RWPE1 (cell line): ENCODE measurements around the gene CCDC92.

Experiments used
- CTCF ChIA-PET: fragments of 350-600 bp; sonication (Branson Sonifier 250); formaldehyde crosslinking; extraction: SDS; loops from one replicate; lab custom pipeline; 2021; lab: Yijun Ruan, JAX
- POLR2A ChIA-PET: fragments of 400-600 bp; formaldehyde crosslinking; extraction: SDS; loops from one replicate; lab custom pipeline; 2020; ENCODE audit warnings: antibody characterized with exemption; ENCODE audit not compliant: low non-redundant PET; lab: Yijun Ruan, JAX
- DNase-seq: peaks from one replicate; pipeline ENCODE4 v3.0.0; 2012; ENCODE audit warnings: low spot score
- H3K27ac ChIP-seq: fragments of 450-650 bp; 2 replicates; pipeline ENCODE4 v1.5.1; 2017
- TF ChIP-seq, protein P1 (sequence below): fragments of 450-650 bp; conservative IDR thresholded peaks from 2 replicates; pipeline ENCODE4 v1.5.1; 2017; ENCODE audit warnings: low read depth, mild to moderate bottlenecking

CCDC92 gene

GRCh38 chr12:123937707-123938591 lies 34.7 kb downstream of the CCDC92 start:
- no peak for DNase-seq
- H3K27ac ChIP-seq: no peak overlapping the region
- CTCF ChIA-PET: no interaction called here
- POLR2A ChIA-PET: no interaction called here
- TF ChIP-seq, protein P1, sequence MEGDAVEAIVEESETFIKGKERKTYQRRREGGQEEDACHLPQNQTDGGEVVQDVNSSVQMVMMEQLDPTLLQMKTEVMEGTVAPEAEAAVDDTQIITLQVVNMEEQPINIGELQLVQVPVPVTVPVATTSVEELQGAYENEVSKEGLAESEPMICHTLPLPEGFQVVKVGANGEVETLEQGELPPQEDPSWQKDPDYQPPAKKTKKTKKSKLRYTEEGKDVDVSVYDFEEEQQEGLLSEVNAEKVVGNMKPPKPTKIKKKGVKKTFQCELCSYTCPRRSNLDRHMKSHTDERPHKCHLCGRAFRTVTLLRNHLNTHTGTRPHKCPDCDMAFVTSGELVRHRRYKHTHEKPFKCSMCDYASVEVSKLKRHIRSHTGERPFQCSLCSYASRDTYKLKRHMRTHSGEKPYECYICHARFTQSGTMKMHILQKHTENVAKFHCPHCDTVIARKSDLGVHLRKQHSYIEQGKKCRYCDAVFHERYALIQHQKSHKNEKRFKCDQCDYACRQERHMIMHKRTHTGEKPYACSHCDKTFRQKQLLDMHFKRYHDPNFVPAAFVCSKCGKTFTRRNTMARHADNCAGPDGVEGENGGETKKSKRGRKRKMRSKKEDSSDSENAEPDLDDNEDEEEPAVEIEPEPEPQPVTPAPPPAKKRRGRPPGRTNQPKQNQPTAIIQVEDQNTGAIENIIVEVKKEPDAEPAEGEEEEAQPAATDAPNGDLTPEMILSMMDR: no peak

DNA sequence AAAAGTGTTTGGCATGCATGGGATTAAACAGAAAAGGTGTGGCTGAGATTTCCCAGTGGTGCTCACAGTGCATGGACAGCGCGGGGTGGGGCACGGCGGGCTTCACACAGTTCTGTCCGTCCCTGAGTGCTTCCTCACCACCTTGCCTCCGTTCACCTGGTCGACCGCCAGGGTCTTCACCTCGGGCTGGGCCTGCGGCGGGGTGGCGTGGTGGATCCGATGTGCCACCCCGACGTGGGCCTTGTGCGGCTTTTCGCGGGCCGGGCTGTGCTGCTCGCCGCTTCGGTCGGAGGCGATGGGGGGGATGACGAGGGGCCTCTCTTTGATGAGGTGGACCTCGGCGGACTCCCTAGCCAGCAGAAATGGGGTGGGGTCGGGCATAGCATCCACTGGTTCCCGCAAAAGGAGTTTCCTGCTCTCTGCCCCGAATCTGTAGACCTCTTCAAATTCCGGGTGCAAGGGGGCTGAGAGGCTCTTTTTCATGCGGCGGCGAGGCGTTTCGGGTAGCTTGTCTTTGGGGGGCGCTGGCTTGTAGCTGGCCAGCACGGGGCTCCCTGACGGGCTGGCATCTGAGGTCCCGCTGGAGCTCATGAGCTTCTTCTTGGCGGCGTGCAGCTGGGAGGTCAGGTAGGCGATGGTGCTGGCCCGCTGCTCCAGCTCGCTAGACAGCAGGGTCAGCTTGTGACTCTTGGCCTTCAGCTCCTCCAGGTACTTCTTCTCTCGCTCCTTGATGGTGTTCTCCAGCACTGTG lies 35.5 kb downstream of the CCDC92 start:
- H3K27ac ChIP-seq: no peak overlapping the region
- CTCF ChIA-PET: no interaction called here
- TF ChIP-seq, protein P1: no peak
- DNase-seq: no peak
- POLR2A ChIA-PET: no interaction called here

- DNase-seq: no peak
- POLR2A ChIA-PET: no interaction called here
- CTCF ChIA-PET: no interaction called here
- no peak overlapping the region for H3K27ac ChIP-seq
- TF ChIP-seq, protein P1: no peak
Observed at GRCh38 chr12:123936471-123936870, 36.2 kb downstream of the CCDC92 start.

- no peak overlapping the region for H3K27ac ChIP-seq
- TF ChIP-seq, protein P1: no peak
- ChIA-PET CTCF (no interaction called here), POLR2A (no interaction called here)
- no peak for DNase-seq
Observed at GRCh38 chr12:123935956-123936355, 36.7 kb downstream of the CCDC92 start.

DNA sequence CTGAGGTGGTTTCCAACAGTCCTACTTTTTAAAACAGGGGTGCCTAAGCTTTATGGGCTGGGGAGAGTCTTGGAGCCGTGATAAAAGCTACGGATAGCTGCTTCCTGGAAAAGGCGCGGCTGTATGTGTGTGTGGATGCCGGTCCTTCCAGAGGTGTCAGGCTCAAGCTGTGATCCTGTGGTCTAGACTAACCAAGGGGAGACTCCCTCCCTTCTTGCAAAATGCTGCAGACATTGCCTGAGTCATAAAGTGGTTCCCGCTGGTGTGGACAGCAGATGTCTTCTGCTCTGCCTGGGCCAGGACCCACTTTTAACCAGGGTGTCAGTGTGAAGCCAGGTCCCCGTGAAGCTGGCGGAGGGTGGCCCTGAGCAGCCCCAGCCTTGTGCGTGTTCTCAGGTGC lies 37.8 kb downstream of the CCDC92 start:
- H3K27ac ChIP-seq: no peak overlapping the region
- CTCF ChIA-PET: no interaction called here
- POLR2A ChIA-PET: no interaction called here
- TF ChIP-seq, protein P1: no peak
- no peak for DNase-seq

DNA sequence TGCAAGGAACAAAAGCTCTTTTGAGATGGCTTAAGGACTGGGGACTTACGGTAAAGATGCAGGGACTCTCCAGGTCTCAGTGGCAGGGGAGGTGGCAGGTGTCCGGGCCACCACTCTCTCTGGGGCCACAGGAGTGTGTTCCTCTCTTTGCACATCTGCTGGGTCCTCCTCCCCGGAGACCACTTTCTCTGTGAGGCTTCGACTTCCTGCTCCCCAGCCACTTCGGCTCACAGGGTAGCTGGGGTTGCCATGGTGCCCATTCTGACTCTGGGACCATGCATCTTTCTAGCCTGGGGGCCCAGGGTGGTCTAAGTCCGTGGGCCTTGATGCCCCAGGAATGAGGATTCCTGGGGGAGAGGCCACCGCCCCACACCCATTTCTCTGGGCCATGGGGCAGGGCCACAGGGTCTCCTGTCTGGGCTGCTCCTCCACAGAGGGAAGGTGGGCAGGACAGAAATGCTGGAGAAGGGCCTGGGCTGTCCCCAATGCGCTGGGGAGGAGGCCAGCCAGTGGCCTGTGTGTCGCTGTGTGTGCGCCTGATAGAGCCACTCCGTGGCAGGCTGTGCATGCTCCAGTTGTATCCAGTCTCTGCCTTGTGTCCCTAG lies 38.5 kb downstream of the CCDC92 start:
- TF ChIP-seq, protein P1: no peak
- no peak for DNase-seq
- ChIA-PET POLR2A (no interaction called here), CTCF (no interaction called here)
- no peak overlapping the region for H3K27ac ChIP-seq
